Renal cortex interstitium (tissue), 11 donors: Measurements from ENCODE around the gene KATNA1. TPM values are rescaled to one million over a fixed set of nuclear protein-coding genes. Genes with fewer than 3 reads are reported as not detected.

Experiments
- DNase-seq, 11 donors: peaks; one replicate each; pipeline ENCODE4 v3.0.0-alpha.2; 2013; ENCODE audit warnings: low read depth in 9 of 11, low spot score in 4 of 11; ENCODE audit errors: extremely low read depth in 1 of 11
- polyA plus RNA-seq, 3 donors: library from polyadenylated mRNA; unstranded; fragments of 120-200 nt; gene quantifications; one replicate each; pipeline ENCODE4 v1.2.1, GENCODE V29; 2013; ENCODE audit not compliant: insufficient read length in 3 of 3

Gene KATNA1
- polyA plus RNA-seq, 3 donors = 27.9 to 30.3 (median 29.4) TPM

DNA sequence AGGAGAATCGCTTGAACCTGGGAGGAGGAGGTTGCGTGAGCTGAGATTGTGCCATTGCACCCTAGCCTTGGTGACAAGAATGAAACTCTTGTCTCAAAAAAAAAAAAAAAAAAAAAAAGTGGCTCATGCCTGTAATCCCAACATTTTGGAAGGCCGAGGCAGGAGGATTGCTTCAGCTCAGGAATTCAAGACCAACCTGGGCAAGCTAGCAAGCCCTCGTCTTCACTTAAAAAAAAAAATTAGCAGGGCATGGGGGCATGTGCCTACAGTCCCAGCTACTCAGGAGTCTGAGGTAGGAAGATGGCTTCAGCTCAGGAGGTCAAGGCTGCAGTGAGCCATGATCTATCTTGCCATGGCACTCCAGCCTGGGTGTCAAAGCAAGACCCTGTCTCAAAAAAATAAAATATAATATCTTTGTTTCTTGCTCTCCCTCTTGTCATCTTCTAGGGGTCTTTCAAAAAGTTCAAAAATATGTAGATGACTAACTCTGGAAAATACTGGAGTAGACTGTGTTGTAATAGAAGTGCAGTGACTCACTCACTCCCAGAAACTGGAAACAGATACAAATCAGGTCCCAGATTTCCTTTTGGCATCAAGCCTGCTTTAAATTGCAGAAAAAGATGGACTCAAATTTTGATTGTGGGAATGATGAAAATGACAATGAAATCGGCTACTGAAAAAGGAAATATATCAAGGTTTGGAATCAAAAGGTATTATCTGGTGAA is 85.1 kb downstream of the KATNA1 start:
- DNase-seq = no peak

DNA sequence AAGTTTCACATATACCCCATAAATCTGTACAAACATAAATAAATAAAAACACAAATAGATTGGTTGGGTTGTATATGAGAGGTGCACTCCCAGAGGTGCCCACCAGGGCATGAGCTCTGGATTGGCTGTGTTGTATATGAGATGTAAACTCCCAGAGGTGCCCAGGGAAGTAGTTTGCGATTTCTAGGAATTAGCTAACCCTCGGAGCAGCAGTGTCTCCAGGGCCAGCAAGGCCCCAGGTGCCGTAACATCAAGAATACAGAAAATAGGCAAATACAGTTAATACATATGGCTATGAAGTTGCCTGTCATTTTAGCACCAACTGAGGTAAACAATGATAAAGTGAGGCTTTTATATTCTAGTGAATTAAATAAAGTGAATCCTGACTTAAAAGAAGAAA is 87.8 kb downstream of the KATNA1 start:
- no peak for DNase-seq

- no peak for DNase-seq
These were observed 89.1 kb downstream of the KATNA1 start for GRCh38 chr6:149559389-149559788.

DNA sequence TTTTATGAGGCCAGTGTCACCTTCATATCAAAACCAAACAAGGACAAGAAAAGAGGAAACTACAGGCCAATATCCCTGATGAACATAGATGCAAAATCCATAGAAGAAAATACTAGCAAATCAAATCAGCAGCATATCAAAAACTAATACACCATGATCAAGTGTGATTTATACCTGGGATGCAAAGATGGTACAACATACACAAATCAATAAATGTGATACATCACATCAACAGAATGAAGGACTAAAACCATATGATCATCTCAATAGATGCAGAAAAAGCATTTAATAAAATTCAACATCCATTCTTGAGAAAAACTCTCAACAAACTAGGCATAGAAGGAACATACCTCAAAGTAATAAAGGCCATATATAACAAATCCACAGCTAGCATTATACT is 90.5 kb downstream of the KATNA1 start:
- no peak for DNase-seq

GRCh38 chr6:149551920-149552319 is 96.6 kb downstream of the KATNA1 start:
- DNase-seq = no peak

GRCh38 chr6:149545754-149546471 is 102.6 kb downstream of the KATNA1 start, which contains the start of gene PPIL4:
PPIL4 (minus strand) TSS chr6:149546043; CDS start chr6:149546005, 38 bp downstream.
- peak; percentile 89 to 96 (median 93) for DNase-seq

- peak in 7 of 11 donors; percentile 45 to 65 (median 61) for DNase-seq
These were observed 103.2 kb downstream of the KATNA1 start for GRCh38 chr6:149545258-149545753.

Other genes with a start within 250 kb of the KATNA1 start
- 1 to 10 TPM in 1 of 3 donors, under 1 TPM in 2; 0.62 to 1.7 (median 0.79) TPM for gene SUMO4, start 248.5 kb downstream of the KATNA1 start, polyA plus RNA-seq
- gene ZC3H12D, start 163.7 kb downstream of the KATNA1 start, polyA plus RNA-seq = under 1 TPM; 0.29 to 0.62 (median 0.51) TPM
- gene PPIL4, start 102.7 kb downstream of the KATNA1 start, polyA plus RNA-seq = 10 to 100 TPM; 53.2 to 66.6 (median 59.4) TPM
- 100 to 1,000 TPM in 1 of 3 donors, 10 to 100 TPM in 2; 85.5 to 104 (median 90.7) TPM for gene GINM1, start 82.3 kb downstream of the KATNA1 start, polyA plus RNA-seq
- gene LATS1, start 69.4 kb upstream of the KATNA1 start, polyA plus RNA-seq = 10 to 100 TPM; 28.8 to 38.0 (median 31.7) TPM
- 10 to 100 TPM; 42.0 to 47.8 (median 46.7) TPM for gene NUP43, start 97.8 kb upstream of the KATNA1 start, polyA plus RNA-seq
- gene PCMT1, start 101.0 kb upstream of the KATNA1 start, polyA plus RNA-seq = 10 to 100 TPM; 78.5 to 94.1 (median 90.9) TPM
- gene LRP11, start 215.6 kb upstream of the KATNA1 start, polyA plus RNA-seq = 10 to 100 TPM; 31.6 to 35.6 (median 34.0) TPM
- under 1 TPM; 0.20 to 0.50 (median 0.30) TPM for gene RAET1E, start 249.4 kb upstream of the KATNA1 start, polyA plus RNA-seq